HepG2 (cell line): Measurements from ENCODE around the gene PC. TPM values are rescaled to one million over a fixed set of nuclear protein-coding genes. Genes with fewer than 3 reads are reported as not detected.

ENCODE experiments used
- ATAC-seq: fragments of 200-7000 bp; cut with Tn5 transposase; 3 replicates; pipeline ENCODE4 v1.9.1; 2020; ENCODE audit warnings: mild to moderate bottlenecking, moderate library complexity
- BruUV-seq: library from RNA; stranded (reverse); fragments of 400-500 nt; replicated peaks from 2 replicates; lab custom pipeline; 2021; lab: Mats Ljungman, UMichigan
- CTCF ChIA-PET: fragments of 300-600 bp; formaldehyde crosslinking; extraction: SDS; loops from one replicate; lab custom pipeline; 2021; ENCODE audit warnings: low total read pairs, inconsistent platforms, low intra/inter-chr PET ratio; lab: Yijun Ruan, JAX
- POLR2A ChIA-PET: fragments of 350-600 bp; sonication (Branson Sonifier 250); formaldehyde crosslinking; loops from one replicate; lab custom pipeline; 2020; ENCODE audit warnings: antibody characterized with exemption, inconsistent platforms; lab: Yijun Ruan, JAX
- DNase-seq: peaks from one replicate; pipeline ENCODE4 v3.0.0-alpha.2; 2015; ENCODE audit warnings: low spot score
- FAIRE-seq: peaks from 3 replicates; lab custom pipeline; 2011; peaks lifted over from hg19 to GRCh38; lab: Jason Lieb, UNC
- H2AFZ ChIP-seq: one replicate; pipeline ENCODE4 v1.6.1; 2011; ENCODE audit warnings: low read length, inconsistent platforms
- H3K27ac ChIP-seq: fragments of 300-600 bp; 3 replicates; pipeline ENCODE4 v1.8.0; 2011; ENCODE audit warnings: mixed run types, mild to moderate bottlenecking, mixed read lengths, low read length, inconsistent platforms; ENCODE audit not compliant: insufficient read depth; ENCODE audit errors: extremely low read length
- H3K27me3 ChIP-seq, 2 experiments: fragments of 200-600 bp in 1 of 2; 2 replicates in 1 of 2; 3 replicates in 1 of 2; pipeline versions ENCODE4 v1.6.0 to v1.8.0; 2011; ENCODE audit warnings: low read length in 2 of 2, mild to moderate bottlenecking in 2 of 2, moderate library complexity in 2 of 2, inconsistent platforms in 1 of 2; ENCODE audit not compliant: insufficient read depth in 2 of 2, control insufficient read depth in 1 of 2
- H3K36me3 ChIP-seq, 2 experiments: fragments of 200-600 bp in 1 of 2; replicated peaks in 1 of 2; 2 replicates in 1 of 2; 3 replicates in 1 of 2; pipeline versions ENCODE4 v1.5.1 to v1.8.0; 2011; ENCODE audit warnings: low read length in 2 of 2, inconsistent platforms in 1 of 2; ENCODE audit not compliant: insufficient read depth in 2 of 2, control insufficient read depth in 1 of 2
- H3K4me1 ChIP-seq: 2 replicates; pipeline ENCODE4 v1.5.1; 2012; ENCODE audit warnings: low read length, inconsistent platforms; ENCODE audit not compliant: insufficient read depth
- H3K4me2 ChIP-seq: 2 replicates; pipeline ENCODE4 v1.6.0; 2011; ENCODE audit warnings: low read depth, low read length, inconsistent platforms
- H3K4me3 ChIP-seq, 3 experiments: fragments of 200-600 bp in 1 of 3; sonication (generic), shearing (Covaris generic) in 1 of 3; replicated peaks in 1 of 3; 2 replicates each; pipeline ENCODE4 v1.5.1; 2011 to 2016; ENCODE audit warnings: low read length in 3 of 3, inconsistent platforms in 2 of 3, low read depth in 2 of 3, mild to moderate bottlenecking in 2 of 3, control low read depth in 1 of 3, mixed read lengths in 1 of 3; ENCODE audit not compliant: insufficient read depth in 1 of 3
- H3K79me2 ChIP-seq: one replicate; pipeline ENCODE4 v1.6.1; 2011; ENCODE audit warnings: low read length, inconsistent platforms; ENCODE audit not compliant: insufficient read depth
- H3K9ac ChIP-seq: 2 replicates; pipeline ENCODE4 v1.6.0; 2011; ENCODE audit warnings: mild to moderate bottlenecking, low read depth, low read length, inconsistent platforms; ENCODE audit not compliant: insufficient read depth
- H3K9me3 ChIP-seq: 2 replicates; pipeline ENCODE4 v1.5.1; 2012; ENCODE audit warnings: mild to moderate bottlenecking, low read length
- H4K20me1 ChIP-seq: 2 replicates; pipeline ENCODE4 v1.6.0; 2011; ENCODE audit warnings: inconsistent platforms, mild to moderate bottlenecking, low read length, moderate library complexity; ENCODE audit not compliant: insufficient read depth
- CSRNP2 ChIP-seq: sonication (generic); formaldehyde crosslinking; conservative IDR thresholded peaks from 2 replicates; pipeline ENCODE4 v1.8.0; 2022; ENCODE audit warnings: low read depth, missing genetic modification reagents
- EP300 ChIP-seq, 3 experiments: sonication (generic) in 1 of 3; formaldehyde crosslinking in 1 of 3; IDR thresholded peaks; 2 replicates each; pipeline versions ENCODE4 v1.5.1 to v1.6.1; 2011 to 2020; ENCODE audit warnings: low read depth in 2 of 3, low read length in 2 of 3, borderline replicate concordance in 1 of 3, improper control_type of control experiment in 1 of 3, mild to moderate bottlenecking in 1 of 3, missing genetic modification reagents in 1 of 3, moderate library complexity in 1 of 3
- MED8 ChIP-seq: sonication (generic); formaldehyde crosslinking; IDR thresholded peaks from 2 replicates; pipeline ENCODE4 v1.8.1; 2023; ENCODE audit warnings: mild to moderate bottlenecking, missing genetic modification reagents; ENCODE audit not compliant: insufficient replicate concordance
- REL ChIP-seq: sonication (generic); formaldehyde crosslinking; conservative IDR thresholded peaks from 2 replicates; pipeline ENCODE4 v1.8.0; 2022; ENCODE audit warnings: mild to moderate bottlenecking, missing genetic modification reagents, moderate library complexity
- REST ChIP-seq, 2 experiments: IDR thresholded peaks; 2 replicates each; pipeline ENCODE4 v1.6.1; 2011 to 2012; ENCODE audit warnings: low read length in 2 of 2, borderline replicate concordance in 1 of 2, low read depth in 1 of 2, mild to moderate bottlenecking in 1 of 2, moderate library complexity in 1 of 2
- SP5 ChIP-seq: IDR thresholded peaks from 2 replicates; pipeline ENCODE4 v1.6.1; 2016; ENCODE audit warnings: low read depth, borderline replicate concordance
- THYN1 ChIP-seq: sonication (generic); formaldehyde crosslinking; IDR thresholded peaks from 2 replicates; pipeline ENCODE4 v1.8.1; 2023; ENCODE audit warnings: low read depth, mild to moderate bottlenecking, moderate library complexity, missing genetic modification reagents, borderline replicate concordance
- USF2 ChIP-seq, 2 experiments: sonication (generic) in 1 of 2; formaldehyde crosslinking in 1 of 2; IDR thresholded peaks; 2 replicates each; pipeline versions ENCODE4 v1.5.1 to v1.6.1; 2011 to 2020; ENCODE audit warnings: borderline replicate concordance in 1 of 2, low read depth in 1 of 2, low read length in 1 of 2, mild to moderate bottlenecking in 1 of 2, missing genetic modification reagents in 1 of 2, moderate library complexity in 1 of 2
- ZFP37 ChIP-seq: sonication (generic); formaldehyde crosslinking; IDR thresholded peaks from 2 replicates; pipeline ENCODE4 v1.4.0; 2020; ENCODE audit warnings: missing genetic modification reagents, borderline replicate concordance
- ZFP62 ChIP-seq: sonication (generic); formaldehyde crosslinking; IDR thresholded peaks from 2 replicates; pipeline ENCODE4 v1.4.0; 2020; ENCODE audit warnings: missing genetic modification reagents
- ZFY ChIP-seq: sonication (generic); formaldehyde crosslinking; IDR thresholded peaks from 2 replicates; pipeline ENCODE4 v1.4.0; 2020; ENCODE audit warnings: missing genetic modification reagents
- ZIK1 ChIP-seq: sonication (generic); formaldehyde crosslinking; IDR thresholded peaks from 2 replicates; pipeline ENCODE4 v1.5.0; 2020; ENCODE audit warnings: mild to moderate bottlenecking, low read depth, missing genetic modification reagents, borderline replicate concordance
- ZNF816 ChIP-seq: sonication (generic); formaldehyde crosslinking; IDR thresholded peaks from 2 replicates; pipeline ENCODE4 v1.8.0; 2022; ENCODE audit warnings: missing genetic modification reagents, mild to moderate bottlenecking, borderline replicate concordance
- WGBS: methylation state at CpG from one replicate; pipeline ENCODE4 v1.1.6; 2017; ENCODE audit warnings: low lambda C conversion rate; 5-methylcytosine and 5-hydroxymethylcytosine counted together
- in situ Hi-C: cut with HindIII; loops from 2 replicates; pipeline ENCODE4 v1.10.0; 2017; ENCODE audit warnings: low pct_unique_long_range_greater_than_20kb; ENCODE audit not compliant: extremely low pct_ligation_motif_present
- intact Hi-C: fragments of 100-400 bp; cut with micrococcal nuclease; formaldehyde crosslinking; loops from one replicate; pipeline ENCODE4 v1.10.0; 2022; ENCODE audit not compliant: unreplicated experiment
- polyA plus RNA-seq, 8 experiments: library from polyadenylated mRNA; depleted of rRNA in 3 of 8; stranded (reverse) in 7 of 8; unstranded in 1 of 8; fragments of >200 nt; fragmentation: Illumina TruSeq in 4 of 8; extraction: Trizol in 4 of 8; gene quantifications; 2 replicates each; pipeline versions ENCODE4 v1.2.1 to v1.2.3, GENCODE V29; 2011 to 2016; ENCODE audit warnings: low read depth in 4 of 8, missing spikeins in 1 of 8, mixed read lengths in 1 of 8; ENCODE audit not compliant: insufficient read depth in 1 of 8
- total RNA-seq, 5 experiments: library from RNA; depleted of rRNA; stranded (reverse); fragments of >200 nt; fragmentation: Illumina TruSeq; extraction: Trizol; gene quantifications; 2 replicates each; pipeline ENCODE4 v1.2.3, GENCODE V29; 2016; ENCODE audit warnings: low read depth in 1 of 5

PC gene
- total and polyA plus RNA-seq, 2 of the 13 experiments (the other 11 are each of a cell fraction or from before 2014, with no cell fraction given): 29.0 to 39.0 TPM

- no peak for TF ChIP-seq CSRNP2
- no peak for TF ChIP-seq ZFY (CRISPR knock-in tag)
These were observed 35.6 kb downstream of the PC start (continued) for GRCh38 chr11:66922551-66922950.

GRCh38 chr11:66920978-66921784 is 37.0 kb downstream of the PC start:
- H3K4me2 ChIP-seq: no peak overlapping the region
- ChIA-PET CTCF (no interaction called here), POLR2A (no interaction called here)
- intact Hi-C loops (no loop called here), in situ Hi-C loops (no loop called here)
- H3K27me3 ChIP-seq: no peaks in the 10 kb centered on the region
- FAIRE-seq (no peak), DNase-seq (no peak), ATAC-seq (no peak)
- H3K4me1 ChIP-seq: 0 out of 2 replicates have a peak, but pooled peaks cover 7% of the 10 kb centered on the region
- no peak overlapping the region for H3K9ac ChIP-seq
- H3K9me3 ChIP-seq: no peaks in the 10 kb centered on the region
- H3K27ac ChIP-seq: no peak overlapping the region
- no peak overlapping the region for H2AFZ ChIP-seq
- WGBS: 95% methylated on average over 18 of the region's 18 CpGs
- BruUV-seq: no TSS peak
- H4K20me1 ChIP-seq: no peaks in the 10 kb centered on the region
- H3K4me3 ChIP-seq: no peak overlapping the region
- H3K36me3 ChIP-seq: no peaks in the 10 kb centered on the region
- H3K79me2 ChIP-seq: no peaks in the 10 kb centered on the region
- TF ChIP-seq ZFP62 (CRISPR knock-in tag) (no peak), ZIK1 (CRISPR knock-in tag) (no peak), SP5 (CRISPR knock-in tag) (no peak), MED8 (CRISPR knock-in tag) (no peak), REL (CRISPR knock-in tag) (no peak), ZNF816 (CRISPR knock-in tag) (no peak), THYN1 (CRISPR knock-in tag) (no peak), REST (IDR thresholded peaks at IDR 0.05; ENCODE audit: borderline replicate concordance in 1 of 2, low read depth in 1 of 2, low read length in 2 of 2) (no peak), ZFP37 (CRISPR knock-in tag) (no peak), USF2 (IDR thresholded peaks at IDR 0.05; ENCODE audit: low read depth, low read length) (no peak), USF2 (CRISPR knock-in tag; IDR thresholded peaks at IDR 0.05; ENCODE audit: borderline replicate concordance) (no peak), EP300 (IDR thresholded peaks at IDR 0.05; ENCODE audit: low read depth in 2 of 2, low read length in 2 of 2) (no peak), EP300 (CRISPR knock-in tag; IDR thresholded peaks at IDR 0.05; ENCODE audit: borderline replicate concordance) (no peak)
